SK-N-SH (cell line): ENCODE data around the gene FOXK2. TPM values are rescaled to one million over a fixed set of nuclear protein-coding genes. Genes with fewer than 3 reads are reported as not detected.

ENCODE experiments used
- CTCF ChIA-PET: fragments of 300-600, 350-600 bp; formaldehyde crosslinking; extraction: SDS; loops from one replicate; lab custom pipeline; 2021; lab: Yijun Ruan, JAX
- POLR2A ChIA-PET: fragments of 350-600 bp; sonication (Branson Sonifier 250); formaldehyde crosslinking; extraction: SDS; loops from one replicate; lab custom pipeline; 2020; ENCODE audit warnings: antibody characterized with exemption, inconsistent platforms; lab: Yijun Ruan, JAX
- DNase-seq: peaks from one replicate; pipeline ENCODE4 v3.0.0; 2012
- H2AFZ ChIP-seq: fragments of 200-600 bp; sonication (generic); 2 replicates; pipeline ENCODE4 v1.8.1; 2016; ENCODE audit warnings: antibody characterized with exemption, mild to moderate bottlenecking, low read depth
- H3F3A ChIP-seq: fragments of 200-600 bp; sonication (generic); replicated peaks from 2 replicates; pipeline ENCODE3; 2016; ENCODE audit warnings: antibody characterized with exemption, mild to moderate bottlenecking; ENCODE audit not compliant: insufficient read depth
- H3K27ac ChIP-seq, 2 experiments: fragments of 200-500 bp in 1 of 2; fragments of 200-600 bp in 1 of 2; sonication (Bioruptor generic) in 1 of 2; sonication (generic), shearing (Covaris generic) in 1 of 2; 2 replicates each; pipeline versions ENCODE4 v1.5.1 to v1.6.1; 2014 to 2016; ENCODE audit warnings: low read depth in 2 of 2, inconsistent platforms in 1 of 2, low read length in 1 of 2, mild to moderate bottlenecking in 1 of 2, mixed read lengths in 1 of 2
- H3K27me3 ChIP-seq: fragments of 200-600 bp; sonication (generic), shearing (Covaris generic); 2 replicates; pipeline ENCODE4 v1.6.1; 2016; ENCODE audit warnings: mixed run types; ENCODE audit not compliant: insufficient read depth
- H3K36me3 ChIP-seq, 2 experiments: fragments of 200-500 bp in 1 of 2; fragments of 200-600 bp in 1 of 2; sonication (Bioruptor generic) in 1 of 2; sonication (generic) in 1 of 2; replicated peaks in 1 of 2; 2 replicates each; pipeline versions ENCODE3 to v1.5.1; 2014 to 2016; ENCODE audit warnings: low read length in 1 of 2, mild to moderate bottlenecking in 1 of 2; ENCODE audit not compliant: insufficient read depth in 2 of 2, control insufficient read depth in 1 of 2
- H3K4me1 ChIP-seq, 2 experiments: fragments of 200-500 bp in 1 of 2; fragments of 200-600 bp in 1 of 2; sonication (Bioruptor generic) in 1 of 2; sonication (generic), shearing (Covaris generic) in 1 of 2; 2 replicates each; pipeline versions ENCODE4 v1.5.1 to v1.6.1; 2014 to 2016; ENCODE audit warnings: low read depth in 1 of 2, low read length in 1 of 2, mixed run types in 1 of 2; ENCODE audit not compliant: insufficient read depth in 2 of 2, control insufficient read depth in 1 of 2
- H3K4me2 ChIP-seq: fragments of 200-600 bp; sonication (generic), shearing (Covaris generic); 2 replicates; pipeline ENCODE4 v1.6.1; 2017; ENCODE audit warnings: mixed run types
- H3K4me3 ChIP-seq, 2 experiments: fragments of 200-500 bp in 1 of 2; fragments of 200-600 bp in 1 of 2; sonication (Bioruptor generic) in 1 of 2; sonication (generic), shearing (Covaris generic) in 1 of 2; 2 replicates each; pipeline versions ENCODE4 v1.5.1 to v1.8.1; 2014 to 2016; ENCODE audit warnings: low read depth in 2 of 2, inconsistent platforms in 1 of 2, low read length in 1 of 2, mild to moderate bottlenecking in 1 of 2, mixed read lengths in 1 of 2, moderate library complexity in 1 of 2
- H3K79me2 ChIP-seq: fragments of 200-600 bp; sonication (generic); 2 replicates; pipeline ENCODE4 v1.8.1; 2017; ENCODE audit warnings: mild to moderate bottlenecking; ENCODE audit not compliant: insufficient read depth
- H3K9ac ChIP-seq: fragments of 200-600 bp; sonication (generic); 2 replicates; pipeline ENCODE4 v1.6.1; 2017; ENCODE audit warnings: mixed run types
- H3K9me2 ChIP-seq: fragments of 200-600 bp; sonication (generic); 2 replicates; pipeline ENCODE4 v1.6.1; 2017; ENCODE audit warnings: mixed run types
- H3K9me3 ChIP-seq: fragments of 200-600 bp; sonication (generic); 2 replicates; pipeline ENCODE4 v1.6.1; 2017; ENCODE audit warnings: mixed run types, mild to moderate bottlenecking, moderate library complexity
- H4K20me1 ChIP-seq: fragments of 200-600 bp; sonication (generic); 2 replicates; pipeline ENCODE4 v1.6.1; 2017; ENCODE audit warnings: mild to moderate bottlenecking, mixed run types; ENCODE audit not compliant: insufficient read depth
- CHD2 ChIP-seq: fragments of 150-350 bp; IDR thresholded peaks from 2 replicates; pipeline ENCODE4 v1.6.1; 2018; ENCODE audit warnings: low read length; ENCODE audit not compliant: partially characterized antibody
- CTCF ChIP-seq: fragments of 200-600 bp; sonication (generic); IDR thresholded peaks from 2 replicates; pipeline ENCODE4 v1.6.1; 2017; ENCODE audit warnings: antibody characterized with exemption, mild to moderate bottlenecking, moderate library complexity
- EZH2phosphoT487 ChIP-seq: fragments of 200-600 bp; sonication (generic); IDR thresholded peaks from 2 replicates; pipeline ENCODE4 v1.6.1; 2017; ENCODE audit warnings: low read depth, mixed run types, mild to moderate bottlenecking, antibody characterized with exemption, moderate library complexity, borderline replicate concordance
- MXI1 ChIP-seq: IDR thresholded peaks from 2 replicates; pipeline ENCODE4 v1.6.1; 2012; ENCODE audit warnings: mild to moderate bottlenecking, low read depth, low read length, improper control_type of control experiment
- PBX3 ChIP-seq: IDR thresholded peaks from 2 replicates; pipeline ENCODE4; 2012
- POLR2AphosphoS5 ChIP-seq: IDR thresholded peaks from 2 replicates; pipeline ENCODE4 v1.6.1; 2012; ENCODE audit warnings: low read depth, low read length
- REST ChIP-seq: IDR thresholded peaks from 2 replicates; pipeline ENCODE4 v1.6.1; 2012; ENCODE audit warnings: mild to moderate bottlenecking, low read depth, low read length, moderate library complexity
- RXRA ChIP-seq: IDR thresholded peaks from 2 replicates; pipeline ENCODE4 v1.4.0; 2012; ENCODE audit warnings: low read depth, mild to moderate bottlenecking, borderline replicate concordance
- TAF1 ChIP-seq: IDR thresholded peaks from 2 replicates; pipeline ENCODE4 v1.6.1; 2012; ENCODE audit warnings: low read depth, mild to moderate bottlenecking, low read length, moderate library complexity, borderline replicate concordance
- USF1 ChIP-seq: IDR thresholded peaks from 2 replicates; pipeline ENCODE4 v1.4.0; 2012; ENCODE audit warnings: low read depth, borderline replicate concordance
- ZBTB33 ChIP-seq: IDR thresholded peaks from 2 replicates; pipeline ENCODE4 v1.4.0; 2012; ENCODE audit warnings: low read depth, borderline replicate concordance
- WGBS: methylation state at CpG from one replicate; pipeline ENCODE4 v1.1.6; 2017; ENCODE audit warnings: low lambda C conversion rate; 5-methylcytosine and 5-hydroxymethylcytosine counted together
- polyA plus RNA-seq, 3 experiments: library from polyadenylated mRNA; depleted of rRNA; stranded (reverse); fragments of >200 nt; gene quantifications; 2 replicates each; pipeline ENCODE4 v1.2.3, GENCODE V29; 2012

Gene FOXK2
- polyA plus RNA-seq, 1 of the 3 experiments (the other 2 are of a cell fraction), result 36.4 TPM

GRCh38 chr17:82604532-82604931 lies 85.0 kb downstream of the FOXK2 start:
- TF ChIP-seq MXI1 (no peak), PBX3 (no peak), REST (no peak), CHD2 (no peak), RXRA (no peak), TAF1 (no peak), POLR2AphosphoS5 (no peak), ZBTB33 (no peak), EZH2phosphoT487 (no peak), USF1 (no peak), CTCF (no peak)
- no peaks in the 10 kb centered on the region for H3K9me2 ChIP-seq
- H3K27ac ChIP-seq, result no peak overlapping the region
- no peaks in the 10 kb centered on the region for H3K27me3 ChIP-seq
- ChIA-PET POLR2A (no interaction called here), CTCF (no interaction called here)
- H3K9me3 ChIP-seq, result no peaks in the 10 kb centered on the region
- no peaks in the 10 kb centered on the region; a peak in 1 of 4 replicates for H3K4me1 ChIP-seq
- WGBS, result 95% methylated on average over 7 of the region's 7 CpGs
- no peak for DNase-seq
- peaks cover 7% of the 10 kb centered on the region for H3F3A ChIP-seq
- peaks cover 18% of the 10 kb centered on the region for H3K79me2 ChIP-seq
- peaks cover 60 to 70% of the 10 kb centered on the region in 2 experiments for H3K36me3 ChIP-seq
- H3K9ac ChIP-seq, result no peak overlapping the region
- no peak overlapping the region for H2AFZ ChIP-seq
- no peak overlapping the region for H3K4me3 ChIP-seq
- no peak overlapping the region for H3K4me2 ChIP-seq
- H4K20me1 ChIP-seq, result no peaks in the 10 kb centered on the region
